DOHH2 (cell line): Measurements from ENCODE around the gene CCDC171.

Experiments
- CTCF ChIP-seq: fragments of 200-600 bp; sonication (generic); IDR thresholded peaks from one replicate; pipeline ENCODE4 v1.5.1; 2014; ENCODE audit warnings: antibody characterized with exemption, mild to moderate bottlenecking, low read depth, low read length; ENCODE audit not compliant: poor library complexity, severe bottlenecking
- EZH2phosphoT487 ChIP-seq: fragments of 200-600 bp; sonication (generic); IDR thresholded peaks from 2 replicates; pipeline ENCODE4 v1.6.1; 2017; ENCODE audit warnings: borderline replicate concordance, mild to moderate bottlenecking, antibody characterized with exemption, low read length, moderate library complexity, mixed read lengths

GRCh38 chr9:15718423-15718822 lies 165.6 kb downstream of the CCDC171 start:
- TF ChIP-seq CTCF (no peak), EZH2phosphoT487 (no peak)
